H9 (cell line): Measurements from ENCODE around the gene HLA-DQA1. TPM values are rescaled to one million over a fixed set of nuclear protein-coding genes. Genes with fewer than 3 reads are reported as not detected.
"Not testable (repeated sequence)": the region's sequence is repeated elsewhere in the genome, so short reads cannot be mapped to it uniquely, and the experiment has no call there.

Experiments used
- DNase-seq: peaks from one replicate; pipeline ENCODE4 v3.0.0-alpha.2; 2017
- H2AFZ ChIP-seq: one replicate; pipeline ENCODE4 v1.6.1; 2013; ENCODE audit warnings: mild to moderate bottlenecking, low read length, control low read depth, moderate library complexity
- H2AK5ac ChIP-seq: 2 replicates; pipeline ENCODE4 v1.6.1; 2013; ENCODE audit warnings: low read length, control low read depth, mixed read lengths; ENCODE audit not compliant: insufficient read length
- H2BK120ac ChIP-seq: one replicate; pipeline ENCODE4 v1.6.1; 2013; ENCODE audit warnings: low read depth, mild to moderate bottlenecking, low read length, control low read depth, inconsistent platforms; ENCODE audit not compliant: poor library complexity, severe bottlenecking
- H2BK12ac ChIP-seq: 2 replicates; pipeline ENCODE4 v1.6.1; 2013; ENCODE audit warnings: low read length, control low read depth, mixed read lengths, low read depth; ENCODE audit not compliant: insufficient read length
- H2BK15ac ChIP-seq: 2 replicates; pipeline ENCODE4 v1.6.1; 2013; ENCODE audit warnings: low read depth, low read length, control low read depth
- H2BK20ac ChIP-seq: one replicate; pipeline ENCODE4 v1.6.1; 2013; ENCODE audit warnings: low read depth, mild to moderate bottlenecking, low read length, control low read depth, inconsistent platforms; ENCODE audit not compliant: poor library complexity, severe bottlenecking
- H2BK5ac ChIP-seq: 2 replicates; pipeline ENCODE4 v1.6.1; 2013; ENCODE audit warnings: low read length, control low read depth, mixed read lengths; ENCODE audit not compliant: insufficient read length
- H3K14ac ChIP-seq: 2 replicates; pipeline ENCODE4 v1.6.1; 2013; ENCODE audit warnings: low read length, control low read depth; ENCODE audit not compliant: insufficient read depth
- H3K18ac ChIP-seq: 2 replicates; pipeline ENCODE4 v1.6.1; 2013; ENCODE audit warnings: low read depth, mild to moderate bottlenecking, mixed read lengths, low read length, control low read depth; ENCODE audit not compliant: insufficient read length
- H3K23ac ChIP-seq: 2 replicates; pipeline ENCODE4 v1.6.1; 2013; ENCODE audit warnings: low read length, control low read depth, mixed read lengths, low read depth; ENCODE audit not compliant: insufficient read length
- H3K23me2 ChIP-seq: 2 replicates; pipeline ENCODE4 v1.6.1; 2013; ENCODE audit warnings: low read depth, mild to moderate bottlenecking, mixed read lengths, low read length, control low read depth; ENCODE audit not compliant: insufficient read length, poor library complexity, severe bottlenecking
- H3K27ac ChIP-seq: 2 replicates; pipeline ENCODE4 v1.5.1; 2013; ENCODE audit warnings: low read length, control low read depth, mixed read lengths, low read depth; ENCODE audit not compliant: insufficient read length
- H3K27me3 ChIP-seq: 2 replicates; pipeline ENCODE4 v1.6.1; 2013; ENCODE audit warnings: low read length, control low read depth, inconsistent platforms; ENCODE audit not compliant: insufficient read depth
- H3K4ac ChIP-seq: 2 replicates; pipeline ENCODE4 v1.6.1; 2013; ENCODE audit warnings: low read depth, mild to moderate bottlenecking, control low read depth, inconsistent platforms, low read length, moderate library complexity
- H3K4me1 ChIP-seq: 2 replicates; pipeline ENCODE4 v1.6.1; 2013; ENCODE audit warnings: low read length, control low read depth, inconsistent platforms; ENCODE audit not compliant: insufficient read depth
- H3K4me2 ChIP-seq: 2 replicates; pipeline ENCODE4 v1.6.1; 2013; ENCODE audit warnings: low read length, control low read depth, mixed read lengths; ENCODE audit not compliant: insufficient read length, insufficient read depth
- H3K56ac ChIP-seq: 2 replicates; pipeline ENCODE4 v1.6.1; 2013; ENCODE audit warnings: low read depth, mild to moderate bottlenecking, mixed read lengths, low read length, control low read depth; ENCODE audit not compliant: insufficient read length
- H3K79me1 ChIP-seq: 2 replicates; pipeline ENCODE4 v1.6.1; 2013; ENCODE audit warnings: low read depth, mild to moderate bottlenecking, moderate library complexity, low read length, control low read depth, inconsistent platforms; ENCODE audit not compliant: insufficient read depth, poor library complexity, severe bottlenecking
- H3K79me2 ChIP-seq: 2 replicates; pipeline ENCODE4 v1.6.1; 2013; ENCODE audit warnings: low read length, control low read depth, inconsistent platforms; ENCODE audit not compliant: insufficient read depth
- H3K9ac ChIP-seq: 2 replicates; pipeline ENCODE4 v1.6.1; 2013; ENCODE audit warnings: low read length, control low read depth, mixed read lengths; ENCODE audit not compliant: insufficient read length; ENCODE audit errors: extremely low read depth
- H3K9me3 ChIP-seq: one replicate; pipeline ENCODE4 v1.6.1; 2013; ENCODE audit warnings: low read depth, low read length, inconsistent platforms; ENCODE audit not compliant: control insufficient read depth
- H3T11ph ChIP-seq: one replicate; pipeline ENCODE4 v1.6.1; 2013; ENCODE audit warnings: mild to moderate bottlenecking, low read length, control low read depth, inconsistent platforms
- H4K20me1 ChIP-seq: one replicate; pipeline ENCODE4 v1.6.1; 2013; ENCODE audit not compliant: control insufficient read depth, insufficient read length, insufficient read depth
- H4K5ac ChIP-seq: 2 replicates; pipeline ENCODE4 v1.6.1; 2013; ENCODE audit warnings: low read depth, mild to moderate bottlenecking, mixed read lengths, low read length, control low read depth; ENCODE audit not compliant: insufficient read length
- H4K8ac ChIP-seq: replicated peaks from 2 replicates; pipeline ENCODE4 v1.6.1; 2013; ENCODE audit warnings: low read length, control low read depth, mixed read lengths, low read depth; ENCODE audit not compliant: insufficient read length
- H4K91ac ChIP-seq: 2 replicates; pipeline ENCODE4 v1.6.1; 2013; ENCODE audit warnings: low read depth, mild to moderate bottlenecking, moderate library complexity, mixed read lengths, low read length, control low read depth; ENCODE audit not compliant: insufficient read length
- H3K27ac Mint-ChIP-seq, 3 experiments: 2 replicates in 2 of 3; 3 replicates in 1 of 3; pipeline ENCODE4 v1.8.0; 2020 to 2021; ENCODE audit warnings: mixed read lengths in 3 of 3, mild to moderate bottlenecking in 1 of 3, moderate library complexity in 1 of 3
- H3K27me3 Mint-ChIP-seq: 2 replicates; pipeline ENCODE4 v1.8.0; 2021; ENCODE audit warnings: low read depth, mild to moderate bottlenecking, moderate library complexity, mixed read lengths
- H3K36me3 Mint-ChIP-seq, 3 experiments: 2 replicates in 2 of 3; 3 replicates in 1 of 3; pipeline ENCODE4 v1.8.0; 2020 to 2021; ENCODE audit warnings: low read depth in 3 of 3, mixed read lengths in 3 of 3; ENCODE audit not compliant: insufficient read depth in 1 of 3
- H3K4me1 Mint-ChIP-seq, 2 experiments: 2 replicates each; pipeline ENCODE4 v1.8.0; 2020; ENCODE audit warnings: mixed read lengths in 2 of 2
- H3K4me3 Mint-ChIP-seq, 2 experiments: 2 replicates in 1 of 2; 3 replicates in 1 of 2; pipeline ENCODE4 v1.8.0; 2020 to 2021; ENCODE audit warnings: mild to moderate bottlenecking in 2 of 2, mixed read lengths in 2 of 2, moderate library complexity in 1 of 2
- H3K9me3 Mint-ChIP-seq, 2 experiments: 2 replicates in 1 of 2; 3 replicates in 1 of 2; pipeline ENCODE4 v1.8.0; 2020; ENCODE audit warnings: mild to moderate bottlenecking in 2 of 2, mixed read lengths in 2 of 2, moderate library complexity in 1 of 2
- CTCF ChIP-seq: fragments of 200-600 bp; sonication (generic); conservative IDR thresholded peaks from 3 replicates; pipeline ENCODE4 v1.8.0; 2021; ENCODE audit warnings: antibody characterized with exemption, mild to moderate bottlenecking
- WGBS: extraction: QIAGEN DNeasy Blood & Tissue Kit; methylation state at CpG from one replicate; pipeline ENCODE4 v1.1.7; 2013; ENCODE audit warnings: missing lambda C conversion rate, low lambda C conversion rate, mixed read lengths; ENCODE audit not compliant: insufficient read length; ENCODE audit errors: extremely low coverage; 5-methylcytosine and 5-hydroxymethylcytosine counted together
- total RNA-seq: library from RNA; stranded (reverse); gene quantifications from 2 replicates; pipeline ENCODE4 v1.2.1, GENCODE V29; 2021

Gene HLA-DQA1
- total RNA-seq, 1 experiment from 2014 or later = 1.7 TPM

GRCh38 chr6:32589596-32590449 lies 47.4 kb upstream of the HLA-DQA1 start, which contains the start of gene HLA-DRB1:
TSS of gene HLA-DRB1 (minus strand) at chr6:32589848. CDS start at chr6:32589742, 106 bp downstream.
- Histone ChIP-seq H3K4me2 (no peak within 1 kb of the TSS), H2AK5ac (no peak within 1 kb of the TSS), H2BK20ac (no peak within 1 kb of the TSS), H3K56ac (no peak within 1 kb of the TSS), H3K18ac (peak within 1 kb of the TSS; percentile 14), H3K9ac (no peak within 1 kb of the TSS), H3K4ac (no peak within 1 kb of the TSS), H3K79me2 (no peaks in the 10 kb centered on the region), H4K20me1 (no peaks in the 10 kb centered on the region), H3K9me3 (no peaks in the 10 kb centered on the region), H3K27me3 (no peaks in the 10 kb centered on the region), H2BK12ac (no peak within 1 kb of the TSS), H3K23ac (no peak within 1 kb of the TSS), H3K23me2 (no peaks in the 10 kb centered on the region), H3K27ac (no peak within 1 kb of the TSS), H2BK15ac (no peak within 1 kb of the TSS), H2AFZ (no peak within 1 kb of the TSS), H4K5ac (no peak within 1 kb of the TSS), H3T11ph (no peak within 1 kb of the TSS), H4K8ac (no peak within 1 kb of the TSS), H3K4me1 (no peaks in the 10 kb centered on the region), H2BK120ac (no peak within 1 kb of the TSS), H4K91ac (no peak within 1 kb of the TSS), H3K14ac (no peak within 1 kb of the TSS), H3K79me1 (no peaks in the 10 kb centered on the region), H2BK5ac (no peak within 1 kb of the TSS)
- Mint-ChIP-seq H3K27ac (peak within 1 kb of the TSS in 1 of 3 experiments; percentile 85; a peak in 1 of 7 replicates), H3K4me1 (peaks cover 7 to 13% of the 10 kb centered on the region in 2 experiments; a peak in 3 of 4 replicates), H3K27me3 (peaks cover 8% of the 10 kb centered on the region), H3K36me3 (no peaks in the 10 kb centered on the region), H3K9me3 (peaks cover 0 to 1% of the 10 kb centered on the region in 2 experiments; a peak in 1 of 5 replicates), H3K4me3 (peak within 1 kb of the TSS in 1 of 2 experiments; percentile 29; a peak in 2 of 5 replicates)
- WGBS = no CpG with 5 or more reads among the region's 9 CpGs
- TF ChIP-seq CTCF = no peak
- peak; percentile 65 for DNase-seq

GRCh38 chr6:32590713-32591112 lies 46.5 kb upstream of the HLA-DQA1 start:
- not testable (repeated sequence) for H3K56ac ChIP-seq, H3K9ac ChIP-seq, H2BK15ac ChIP-seq, H3K27ac ChIP-seq, H3K23ac ChIP-seq, H3K4me3 Mint-ChIP-seq, H4K8ac ChIP-seq, H2BK20ac ChIP-seq, H3K9me3 ChIP-seq, H3K27me3 Mint-ChIP-seq, H3K36me3 Mint-ChIP-seq, H2BK5ac ChIP-seq, H2AK5ac ChIP-seq, H2AFZ ChIP-seq, H3K27ac Mint-ChIP-seq, H3K79me1 ChIP-seq, H3K14ac ChIP-seq, H3K23me2 ChIP-seq, DNase-seq, H4K20me1 ChIP-seq, H3K18ac ChIP-seq, H3K4me1 ChIP-seq, H2BK120ac ChIP-seq, H3K4ac ChIP-seq, H3K79me2 ChIP-seq, H3K4me2 ChIP-seq, H3K4me1 Mint-ChIP-seq, H3T11ph ChIP-seq, H4K91ac ChIP-seq, H4K5ac ChIP-seq, H3K9me3 Mint-ChIP-seq, H2BK12ac ChIP-seq, H3K27me3 ChIP-seq
- no CpG with 5 or more reads among the region's 10 CpGs for WGBS
